DND-41 (cell line): ENCODE results near the gene RBSN.

ENCODE experiments used
- ATAC-seq: fragments of 200-7000 bp; cut with Tn5 transposase; 3 replicates; pipeline ENCODE4 v1.9.1; 2021; ENCODE audit warnings: low read depth; ENCODE audit not compliant: insufficient read depth
- DNase-seq: peaks from one replicate; pipeline ENCODE4 v3.0.0-alpha.2; 2020
- H2AFZ ChIP-seq: 2 replicates; pipeline ENCODE4 v1.6.0; 2012; ENCODE audit warnings: low read depth, low read length
- H3K27ac ChIP-seq: 2 replicates; pipeline ENCODE4 v1.5.1; 2012; ENCODE audit warnings: low read length, inconsistent platforms
- H3K27me3 ChIP-seq: fragments of 200-600 bp; sonication (generic); 2 replicates; pipeline ENCODE4 v1.6.0; 2012; ENCODE audit warnings: low read length, mild to moderate bottlenecking, inconsistent platforms; ENCODE audit not compliant: insufficient read depth, poor library complexity
- H3K36me3 ChIP-seq: 2 replicates; pipeline ENCODE4 v1.5.1; 2012; ENCODE audit warnings: low read length, inconsistent platforms; ENCODE audit not compliant: insufficient read depth
- H3K4me1 ChIP-seq: 2 replicates; pipeline ENCODE4 v1.5.1; 2012; ENCODE audit warnings: mild to moderate bottlenecking, low read length; ENCODE audit not compliant: insufficient read depth
- H3K4me2 ChIP-seq: 2 replicates; pipeline ENCODE4 v1.6.0; 2012; ENCODE audit warnings: mild to moderate bottlenecking, moderate library complexity, low read length, inconsistent platforms; ENCODE audit not compliant: insufficient read depth
- H3K4me3 ChIP-seq, 2 experiments: fragments of 200-600 bp in 1 of 2; shearing (Covaris generic) in 1 of 2; 2 replicates each; pipeline ENCODE4 v1.5.1; 2012 to 2016; ENCODE audit warnings: inconsistent platforms in 2 of 2, low read length in 2 of 2, mild to moderate bottlenecking in 2 of 2, low read depth in 1 of 2, moderate library complexity in 1 of 2
- H3K79me2 ChIP-seq: 2 replicates; pipeline ENCODE4 v1.6.0; 2012; ENCODE audit warnings: low read length, inconsistent platforms; ENCODE audit not compliant: insufficient read depth
- H3K9ac ChIP-seq: 2 replicates; pipeline ENCODE4 v1.6.0; 2012; ENCODE audit warnings: low read depth, mild to moderate bottlenecking, inconsistent platforms, low read length, moderate library complexity
- H3K9me3 ChIP-seq: 2 replicates; pipeline ENCODE4 v1.5.1; 2012; ENCODE audit warnings: low read length, moderate library complexity, mild to moderate bottlenecking, inconsistent platforms; ENCODE audit not compliant: insufficient read depth, severe bottlenecking
- H4K20me1 ChIP-seq: 2 replicates; pipeline ENCODE4 v1.6.0; 2012; ENCODE audit warnings: low read length; ENCODE audit not compliant: insufficient read depth
- CTCF ChIP-seq: IDR thresholded peaks from 2 replicates; pipeline ENCODE4 v1.5.1; 2012; ENCODE audit warnings: borderline replicate concordance, low read length, moderate library complexity, mild to moderate bottlenecking; ENCODE audit not compliant: poor library complexity, severe bottlenecking; ENCODE audit errors: extremely low read depth
- EZH2 ChIP-seq: IDR thresholded peaks from 3 replicates; pipeline ENCODE4 v1.6.1; 2012; ENCODE audit warnings: borderline replicate concordance, low read depth, mild to moderate bottlenecking, moderate library complexity, low read length, inconsistent platforms; ENCODE audit not compliant: severe bottlenecking

Gene RBSN

GRCh38 chr3:15041950-15042349 lies 57.0 kb downstream of the RBSN start:
- no peak overlapping the region for H3K4me2 ChIP-seq
- H3K4me3 ChIP-seq, result no peak overlapping the region
- H4K20me1 ChIP-seq, result peaks cover 4% of the 10 kb centered on the region; the same call in 1 of the 2 replicates
- TF ChIP-seq CTCF (no peak), EZH2 (no peak)
- no peak for ATAC-seq
- no peaks in the 10 kb centered on the region for H3K4me1 ChIP-seq
- H3K9ac ChIP-seq, result no peak overlapping the region
- no peaks in the 10 kb centered on the region for H3K27me3 ChIP-seq
- H3K27ac ChIP-seq, result no peak overlapping the region
- H2AFZ ChIP-seq, result no peak overlapping the region
- peaks cover 97% of the 10 kb centered on the region for H3K36me3 ChIP-seq
- DNase-seq, result no peak
- 0 out of 2 replicates have a peak, but pooled peaks cover 4% of the 10 kb centered on the region for H3K79me2 ChIP-seq
- no peaks in the 10 kb centered on the region for H3K9me3 ChIP-seq

GRCh38 chr3:15040844-15041243 lies 58.1 kb downstream of the RBSN start:
- no peak for DNase-seq
- Histone ChIP-seq H4K20me1 (no peaks in the 10 kb centered on the region; the same call in 1 of the 2 replicates), H3K4me2 (no peak overlapping the region), H3K27ac (no peak overlapping the region), H3K4me3 (no peak overlapping the region), H3K9ac (no peak overlapping the region), H3K4me1 (no peaks in the 10 kb centered on the region), H3K27me3 (no peaks in the 10 kb centered on the region), H3K79me2 (no peaks in the 10 kb centered on the region), H3K9me3 (no peaks in the 10 kb centered on the region), H2AFZ (no peak overlapping the region), H3K36me3 (peaks cover 97% of the 10 kb centered on the region)
- no peak for ATAC-seq
- TF ChIP-seq EZH2 (no peak), CTCF (no peak)

- Histone ChIP-seq H3K4me3 (no peak overlapping the region), H3K4me1 (no peaks in the 10 kb centered on the region), H2AFZ (no peak overlapping the region), H3K4me2 (no peak overlapping the region), H4K20me1 (no peaks in the 10 kb centered on the region), H3K27ac (no peak overlapping the region), H3K36me3 (peaks cover 95% of the 10 kb centered on the region), H3K27me3 (no peaks in the 10 kb centered on the region), H3K9me3 (no peaks in the 10 kb centered on the region), H3K79me2 (no peaks in the 10 kb centered on the region), H3K9ac (no peak overlapping the region)
- DNase-seq, result no peak
- no peak for ATAC-seq
- TF ChIP-seq CTCF (no peak), EZH2 (no peak)
Measured at GRCh38 chr3:15038306-15038705, 60.6 kb downstream of the RBSN start.

- H3K9me3 ChIP-seq, result no peaks in the 10 kb centered on the region
- ATAC-seq (no peak), DNase-seq (no peak)
- no peak overlapping the region for H3K4me2 ChIP-seq
- H3K36me3 ChIP-seq, result peaks cover 96% of the 10 kb centered on the region
- H3K9ac ChIP-seq, result no peak overlapping the region
- H2AFZ ChIP-seq, result no peak overlapping the region
- H3K79me2 ChIP-seq, result no peaks in the 10 kb centered on the region
- no peak overlapping the region for H3K27ac ChIP-seq
- no peaks in the 10 kb centered on the region for H4K20me1 ChIP-seq
- no peaks in the 10 kb centered on the region for H3K27me3 ChIP-seq
- no peak overlapping the region for H3K4me3 ChIP-seq
- H3K4me1 ChIP-seq, result no peaks in the 10 kb centered on the region
- TF ChIP-seq EZH2 (no peak), CTCF (no peak)
Measured at GRCh38 chr3:15033103-15033502, 65.8 kb downstream of the RBSN start.
